Aorta (tissue), 5 donors: ENCODE data around the gene PAXIP1. TPM values are rescaled to one million over a fixed set of nuclear protein-coding genes. Genes with fewer than 3 reads are reported as not detected.

Experiments used
- ATAC-seq: fragments of 200-7000 bp; cut with Tn5 transposase; one replicate; pipeline ENCODE4 v1.9.1; 2022; ENCODE audit warnings: moderate library complexity; ENCODE audit not compliant: low FRiP score
- DNase-seq, 2 donors: peaks; one replicate each; pipeline ENCODE4 v3.0.0-alpha.2; 2020
- H3K27ac ChIP-seq, 2 donors: one replicate each; pipeline ENCODE4 v1.5.1; 2013; ENCODE audit warnings: low read length in 2 of 2, mild to moderate bottlenecking in 2 of 2, moderate library complexity in 2 of 2, control low read depth in 1 of 2, inconsistent platforms in 1 of 2, low read depth in 1 of 2
- H3K27me3 ChIP-seq, 2 donors: one replicate each; pipeline ENCODE4 v1.6.1; 2013; ENCODE audit warnings: control low read depth in 1 of 2, low read length in 1 of 2, mild to moderate bottlenecking in 1 of 2, moderate library complexity in 1 of 2; ENCODE audit not compliant: insufficient read depth in 2 of 2, control insufficient read depth in 1 of 2
- H3K36me3 ChIP-seq, 2 donors: one replicate each; pipeline ENCODE4 v1.6.1; 2013; ENCODE audit warnings: control low read depth in 1 of 2, low read length in 1 of 2, mild to moderate bottlenecking in 1 of 2; ENCODE audit not compliant: insufficient read depth in 2 of 2, control insufficient read depth in 1 of 2
- H3K4me1 ChIP-seq, 2 donors: one replicate each; pipeline ENCODE4 v1.6.1; 2013; ENCODE audit warnings: low read length in 2 of 2, control low read depth in 1 of 2, mild to moderate bottlenecking in 1 of 2, moderate library complexity in 1 of 2; ENCODE audit not compliant: insufficient read depth in 2 of 2, control insufficient read depth in 1 of 2
- H3K4me3 ChIP-seq, 2 donors: one replicate each; pipeline ENCODE4 v1.5.1; 2013; ENCODE audit warnings: low read length in 2 of 2, control low read depth in 1 of 2, mild to moderate bottlenecking in 1 of 2
- H3K9me3 ChIP-seq: one replicate; pipeline ENCODE4 v1.6.1; 2013; ENCODE audit warnings: mild to moderate bottlenecking, low read length; ENCODE audit not compliant: control insufficient read depth
- WGBS, 2 donors: extraction: QIAGEN DNeasy Blood & Tissue Kit; methylation state at CpG; one replicate each; pipeline ENCODE4 v1.1.7; 2013; 5-methylcytosine and 5-hydroxymethylcytosine counted together
- intact Hi-C, 2 donors: fragments of 100-400 bp; cut with DNase I; formaldehyde crosslinking; loops; one replicate each; pipeline versions ENCODE4 v1.14.2 to v1.15.0; 2022
- polyA plus RNA-seq, 2 donors: library from polyadenylated mRNA; stranded (reverse); fragments of 200-250 nt; gene quantifications; one replicate each; pipeline ENCODE4 v1.2.3, GENCODE V29; 2013
- total RNA-seq, 2 donors: library from RNA; stranded (reverse); fragmentation: NEBNext Ultra II Directional; extraction: Animal tissue kit (Norgen Biotek cat#: 25700); gene quantifications; one replicate each; pipeline ENCODE4 v1.2.1, GENCODE V29; 2021
- donor health status: healthy with polysubstance abuse.
- donor health status: Bipolar disorder and iron deficiency.
- donor health status: DM: no; HTN: no; CAD: no.
- donor health status: DM: no; HTN: no; CAD: no.
- donor health status: DM: yes; HTN: yes; CAD: no.

The PAXIP1 gene
- total and polyA plus RNA-seq, 4 donors, result 3.4 to 12.2 (median 5.4) TPM

DNA sequence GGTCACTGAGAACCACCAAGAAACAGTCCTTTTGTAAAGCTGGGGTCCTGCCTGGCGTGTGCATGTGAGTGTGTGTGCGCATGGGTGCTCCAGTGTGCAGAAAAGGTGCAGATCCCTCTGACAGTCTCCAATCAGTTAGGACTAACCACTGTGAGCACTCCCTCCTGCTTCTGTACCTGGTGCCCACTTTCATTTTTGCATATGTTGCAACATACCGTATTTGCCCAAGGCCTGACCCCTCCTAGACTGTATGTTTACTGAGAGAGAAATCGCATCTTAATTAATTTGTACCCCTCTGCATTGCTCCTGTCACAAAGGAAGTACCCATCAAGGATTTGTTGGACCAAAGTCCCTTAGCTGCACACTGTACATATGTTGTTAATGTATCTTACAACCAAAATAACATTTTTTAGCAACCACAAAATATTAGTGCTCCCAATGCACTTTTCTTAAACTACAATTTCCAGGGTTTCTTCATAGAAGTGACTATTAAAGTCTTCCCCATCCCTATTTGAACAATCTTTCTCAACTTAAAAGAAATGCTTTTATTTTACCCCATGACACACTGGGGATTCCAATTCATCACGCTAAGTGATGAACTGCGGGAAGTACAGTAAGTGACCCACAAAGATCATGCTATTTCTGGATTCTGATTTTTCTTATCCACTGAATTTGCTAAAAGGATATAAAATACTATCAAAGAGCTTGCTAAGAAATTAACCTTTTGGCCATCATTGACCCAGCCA lies 16.6 kb downstream of the PAXIP1 start:
- H3K36me3 ChIP-seq, result no peaks in the 10 kb centered on the region
- DNase-seq (no peak), ATAC-seq (no peak)
- no peak overlapping the region for H3K27ac ChIP-seq
- no peaks in the 10 kb centered on the region for H3K27me3 ChIP-seq
- intact Hi-C loops, result no loop called here
- no peaks in the 10 kb centered on the region for H3K4me1 ChIP-seq
- 96 to 100% methylated on average over 6 of the region's 6 CpGs for whole genome bisulfite sequencing, 2 donors
- H3K4me3 ChIP-seq, result no peak overlapping the region
- H3K9me3 ChIP-seq, result no peaks in the 10 kb centered on the region

DNA sequence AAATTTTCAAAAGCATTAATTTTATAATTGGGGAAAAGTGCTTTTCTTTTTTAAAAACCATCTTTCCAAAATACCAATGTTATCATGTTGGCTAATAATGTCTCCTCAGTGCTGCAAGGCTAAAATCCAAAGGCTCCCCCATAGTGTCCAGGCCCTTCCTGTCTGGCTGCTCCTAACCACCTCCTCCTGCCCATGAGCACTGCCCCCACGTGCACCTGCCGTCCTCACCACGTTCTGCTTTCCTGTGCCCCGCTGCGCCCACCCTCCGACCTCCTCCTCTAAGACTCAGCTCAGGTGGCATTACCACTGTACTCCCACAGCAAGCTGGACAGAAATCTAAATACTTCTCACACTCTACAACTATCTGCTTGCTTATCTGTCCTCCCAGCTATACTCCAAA lies 17.7 kb downstream of the PAXIP1 start:
- 79 to 80% methylated on average over 6 of the region's 6 CpGs for WGBS, 2 donors
- Histone ChIP-seq H3K4me1 (no peaks in the 10 kb centered on the region), H3K27ac (no peak overlapping the region), H3K9me3 (no peaks in the 10 kb centered on the region), H3K27me3 (no peaks in the 10 kb centered on the region), H3K36me3 (no peaks in the 10 kb centered on the region), H3K4me3 (no peak overlapping the region)
- ATAC-seq (peak; percentile 36), DNase-seq (no peak)
- intact Hi-C loops, result no loop called here

GRCh38 chr7:154984601-154985188 lies 18.2 kb downstream of the PAXIP1 start:
- H3K36me3 ChIP-seq, result peaks cover 0 to under 1% of the 10 kb centered on the region in 2 donors
- H3K27ac ChIP-seq, result no peak overlapping the region
- H3K9me3 ChIP-seq, result no peaks in the 10 kb centered on the region
- no peaks in the 10 kb centered on the region for H3K27me3 ChIP-seq
- intact Hi-C loops, result no loop called here
- ATAC-seq (no peak), DNase-seq (no peak)
- WGBS, 2 donors, result 24 to 32% methylated on average over 6 of the region's 6 CpGs
- H3K4me3 ChIP-seq, result no peak overlapping the region
- no peaks in the 10 kb centered on the region for H3K4me1 ChIP-seq

DNA sequence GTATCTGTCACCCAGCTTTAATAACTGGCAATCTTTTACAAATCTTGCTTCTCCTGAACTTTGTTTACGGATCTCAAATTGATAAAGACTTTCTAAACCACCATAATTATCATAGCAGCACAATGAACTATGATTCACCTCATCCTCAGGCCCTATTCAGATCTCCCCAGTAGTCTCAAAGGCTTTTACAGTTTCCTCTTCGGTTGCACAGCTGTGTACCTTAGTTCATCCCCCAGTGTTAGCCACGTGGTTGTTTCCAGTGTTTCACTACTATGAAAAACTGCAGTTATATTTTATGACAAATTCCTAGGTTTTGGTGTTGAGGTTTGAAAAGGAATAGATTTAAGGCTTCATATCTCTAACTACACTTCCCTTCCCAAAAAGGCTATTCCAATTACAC lies 24.9 kb downstream of the PAXIP1 start:
- Histone ChIP-seq H3K27me3 (no peaks in the 10 kb centered on the region), H3K36me3 (peaks cover 2 to 3% of the 10 kb centered on the region in 2 donors), H3K9me3 (no peaks in the 10 kb centered on the region), H3K27ac (no peak overlapping the region), H3K4me1 (no peaks in the 10 kb centered on the region), H3K4me3 (no peak overlapping the region)
- intact Hi-C loops, result no loop called here
- WGBS, 2 donors, result 86 to 88% methylated on average over 3 of the region's 3 CpGs
- DNase-seq (no peak), ATAC-seq (no peak)

DNA sequence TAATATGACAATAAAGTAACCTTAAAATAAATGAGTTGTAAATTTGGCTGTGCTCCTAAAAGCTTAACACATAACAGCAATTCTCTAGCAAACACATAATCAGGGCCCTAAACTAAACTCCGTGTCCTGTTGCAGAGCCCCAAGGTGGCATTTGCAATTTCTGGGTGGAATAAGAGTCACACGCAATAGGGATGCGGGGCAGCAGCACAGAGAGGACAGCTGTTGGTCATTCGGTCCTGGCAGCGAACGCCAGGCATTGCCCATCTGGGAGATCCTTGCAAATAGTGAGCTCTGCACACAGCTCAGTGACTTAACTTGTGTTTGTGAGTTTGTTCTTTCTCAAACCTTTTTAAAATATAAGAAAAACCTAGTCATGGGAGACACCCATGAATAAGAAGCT lies 25.7 kb downstream of the PAXIP1 start:
- intact Hi-C loops, result no loop called here
- no peaks in the 10 kb centered on the region for H3K27me3 ChIP-seq
- ATAC-seq (no peak), DNase-seq (no peak)
- H3K4me1 ChIP-seq, result no peaks in the 10 kb centered on the region
- peaks cover 2 to 3% of the 10 kb centered on the region in 2 donors for H3K36me3 ChIP-seq
- WGBS, 2 donors, result 95% methylated on average over 6 of the region's 6 CpGs
- H3K9me3 ChIP-seq, result no peaks in the 10 kb centered on the region
- H3K27ac ChIP-seq, result no peak overlapping the region
- no peak overlapping the region for H3K4me3 ChIP-seq

GRCh38 chr7:154976844-154977243 lies 26.1 kb downstream of the PAXIP1 start:
- Histone ChIP-seq H3K36me3 (peaks cover 2 to 3% of the 10 kb centered on the region in 2 donors), H3K4me3 (no peak overlapping the region), H3K4me1 (no peaks in the 10 kb centered on the region), H3K27ac (no peak overlapping the region), H3K9me3 (no peaks in the 10 kb centered on the region), H3K27me3 (no peaks in the 10 kb centered on the region)
- 95 to 99% methylated on average over 4 of the region's 4 CpGs for WGBS, 2 donors
- DNase-seq, result no peak
- no peak for ATAC-seq
- intact Hi-C loops, result no loop called here

DNA sequence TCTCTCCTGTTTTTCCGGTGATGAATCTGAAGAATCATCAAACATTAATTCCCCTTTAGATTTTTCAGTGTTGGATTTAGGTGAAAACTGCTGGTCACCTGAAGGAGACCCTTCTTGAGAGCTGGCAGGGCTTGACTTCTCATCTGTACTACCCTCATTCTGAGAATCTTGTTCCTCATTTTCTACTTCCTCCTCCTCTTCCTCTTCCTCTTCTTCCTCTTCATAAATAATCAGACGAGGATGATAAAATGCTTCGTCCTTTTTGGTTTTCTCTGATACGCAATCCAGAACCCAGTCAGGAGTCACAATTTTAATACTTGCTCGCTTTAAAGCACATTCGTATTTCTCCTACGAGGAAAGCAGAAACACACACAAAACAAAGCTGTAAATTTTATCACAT lies 26.9 kb downstream of the PAXIP1 start:
- Histone ChIP-seq H3K4me1 (no peaks in the 10 kb centered on the region), H3K36me3 (peaks cover 2 to 3% of the 10 kb centered on the region in 2 donors), H3K27ac (no peak overlapping the region), H3K4me3 (no peak overlapping the region), H3K9me3 (no peaks in the 10 kb centered on the region), H3K27me3 (no peaks in the 10 kb centered on the region)
- 91 to 93% methylated on average over 7 of the region's 7 CpGs for WGBS, 2 donors
- ATAC-seq (no peak), DNase-seq (no peak)
- intact Hi-C loops, result no loop called here

DNA sequence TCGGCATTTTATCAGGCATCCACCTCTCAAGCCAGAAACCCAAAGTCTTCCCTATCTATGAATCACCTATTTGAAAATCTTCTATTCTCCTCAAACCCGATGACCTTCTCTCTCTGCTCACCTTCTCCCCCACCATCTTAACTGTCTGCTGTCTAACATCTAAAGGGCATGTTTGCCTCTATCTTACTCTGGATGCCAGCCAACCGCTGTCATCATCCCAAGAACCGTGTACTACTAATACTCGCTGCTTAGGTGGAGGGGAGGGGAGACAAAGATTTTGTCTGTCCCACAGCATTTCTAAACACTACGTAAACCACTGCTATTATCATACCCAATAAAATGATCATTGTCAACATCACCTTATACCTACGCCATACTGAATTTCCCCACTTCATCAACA lies 29.5 kb downstream of the PAXIP1 start:
- intact Hi-C loops, result no loop called here
- H3K27me3 ChIP-seq, result no peaks in the 10 kb centered on the region
- no peak for DNase-seq
- no peaks in the 10 kb centered on the region for H3K4me1 ChIP-seq
- no peaks in the 10 kb centered on the region for H3K9me3 ChIP-seq
- H3K27ac ChIP-seq, result no peak overlapping the region
- 90 to 95% methylated on average over 7 of the region's 7 CpGs for WGBS, 2 donors
- no peak for ATAC-seq
- no peak overlapping the region for H3K4me3 ChIP-seq
- peaks cover 3 to 6% of the 10 kb centered on the region in 2 donors for H3K36me3 ChIP-seq

DNA sequence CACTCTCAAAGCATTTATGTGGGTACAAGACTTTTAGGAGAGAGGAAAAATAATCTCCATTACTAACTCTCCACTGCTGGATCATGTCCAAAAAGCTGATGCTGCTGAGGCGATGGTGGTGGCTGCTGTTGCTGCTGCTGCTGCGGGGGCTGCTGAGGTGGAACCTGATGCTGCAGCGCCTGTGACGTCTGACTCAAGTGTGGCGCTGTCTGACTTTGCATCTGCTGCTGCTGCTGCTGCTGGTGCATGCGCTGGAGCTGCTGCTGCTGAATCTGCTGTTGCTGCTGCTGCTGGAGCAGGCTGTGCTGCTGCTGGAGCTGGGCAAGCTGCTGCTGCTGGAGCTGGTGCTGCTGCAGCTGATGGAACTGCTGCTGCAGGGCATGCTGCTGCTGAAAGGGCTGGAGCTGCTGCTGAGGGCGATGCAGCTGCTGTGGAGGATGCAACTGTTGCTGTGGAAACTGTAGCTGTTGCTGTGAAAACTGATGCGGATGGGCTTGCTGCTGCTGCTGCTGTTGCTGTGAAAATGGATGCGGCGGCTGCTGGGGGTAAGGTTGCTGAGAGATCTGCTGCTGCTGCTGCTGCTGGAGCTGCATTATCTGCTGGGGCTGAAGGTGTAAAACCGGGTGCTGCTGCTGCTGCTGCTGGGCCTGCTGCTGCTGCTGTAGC lies 34.5 kb downstream of the PAXIP1 start:
- WGBS, 2 donors, result 86% methylated on average over 11 of the region's 11 CpGs
- intact Hi-C loops, result no loop called here
- peaks cover 0 to 9% of the 10 kb centered on the region in 2 donors for H3K36me3 ChIP-seq
- no peak for DNase-seq
- H3K4me1 ChIP-seq, result no peaks in the 10 kb centered on the region
- H3K4me3 ChIP-seq, result no peak overlapping the region
- H3K27ac ChIP-seq, result no peak overlapping the region
- no peak for ATAC-seq
- H3K27me3 ChIP-seq, result no peaks in the 10 kb centered on the region
- no peaks in the 10 kb centered on the region for H3K9me3 ChIP-seq
